HCT116 (cell line): ENCODE results near the gene NFIX. TPM values are rescaled to one million over a fixed set of nuclear protein-coding genes. Genes with fewer than 3 reads are reported as not detected.

Source experiments
- ATAC-seq: fragments of 200-7000 bp; cut with Tn5 transposase; 2 replicates; pipeline ENCODE4 v1.9.1; 2020; ENCODE audit warnings: mild to moderate bottlenecking, moderate library complexity
- BruUV-seq: library from RNA; stranded (reverse); fragments of 400-500 nt; replicated peaks from 2 replicates; lab custom pipeline; 2021; lab: Mats Ljungman, UMichigan
- CTCF ChIA-PET: fragments of 300-600 bp; sonication (Branson Sonifier 250); formaldehyde crosslinking; loops from one replicate; lab custom pipeline; 2021; ENCODE audit warnings: antibody characterized with exemption; lab: Charles Lee
- POLR2A ChIA-PET: fragments of 300-600, 350-600 bp; sonication (Branson Sonifier 250); formaldehyde crosslinking; loops from one replicate; lab custom pipeline; 2021; ENCODE audit warnings: antibody characterized with exemption; lab: Charles Lee
- RAD21 ChIA-PET, 2 experiments: fragments of 300-600 bp; sonication (Branson Sonifier 250); formaldehyde crosslinking; loops; one replicate each; lab custom pipeline; 2023; ENCODE audit warnings: low total read pairs in 2 of 2; ENCODE audit not compliant: uncharacterized antibody in 2 of 2, unreplicated experiment in 2 of 2, low non-redundant PET in 1 of 2; lab: Charles Lee
- DNase-seq: peaks from one replicate; pipeline ENCODE4 v3.0.0-alpha.2; 2010; ENCODE audit warnings: low read depth, low spot score
- H2AFZ ChIP-seq: fragments of 200-600 bp; shearing (Covaris generic), sonication (generic); 2 replicates; pipeline ENCODE4 v1.6.1; 2017; ENCODE audit warnings: low read depth, mixed run types, mixed read lengths, antibody characterized with exemption, low read length; ENCODE audit not compliant: poor library complexity, severe bottlenecking
- H3K27ac ChIP-seq: 2 replicates; pipeline ENCODE4 v1.5.1; 2012; ENCODE audit warnings: low read depth, low read length
- H3K27me3 ChIP-seq: fragments of 200-600 bp; sonication (generic); 2 replicates; pipeline ENCODE4 v1.6.1; 2016; ENCODE audit warnings: mixed run types, low read length, mixed read lengths; ENCODE audit not compliant: insufficient read depth
- H3K36me3 ChIP-seq, 2 experiments: fragments of 200-500 bp in 1 of 2; fragments of 200-600 bp in 1 of 2; sonication (Bioruptor generic) in 1 of 2; sonication (generic) in 1 of 2; 2 replicates each; pipeline versions ENCODE4 v1.5.1 to v1.6.1; 2014 to 2016; ENCODE audit warnings: low read length in 2 of 2, inconsistent platforms in 1 of 2, mixed read lengths in 1 of 2, mixed run types in 1 of 2; ENCODE audit not compliant: insufficient read depth in 2 of 2, control insufficient read depth in 1 of 2
- H3K4me1 ChIP-seq, 2 experiments: fragments of 200-600 bp in 1 of 2; sonication (generic) in 1 of 2; 2 replicates each; pipeline versions ENCODE4 v1.5.1 to v1.6.1; 2012 to 2017; ENCODE audit warnings: low read length in 2 of 2, inconsistent platforms in 1 of 2, mild to moderate bottlenecking in 1 of 2, mixed read lengths in 1 of 2, mixed run types in 1 of 2, moderate library complexity in 1 of 2; ENCODE audit not compliant: insufficient read depth in 2 of 2, control insufficient read depth in 1 of 2
- H3K4me2 ChIP-seq: fragments of 200-600 bp; sonication (generic); 2 replicates; pipeline ENCODE4 v1.6.1; 2017; ENCODE audit warnings: mixed run types, low read length, mixed read lengths
- H3K4me3 ChIP-seq, 2 experiments: fragments of 200-600 bp in 1 of 2; sonication (generic) in 1 of 2; replicated peaks in 1 of 2; 2 replicates each; pipeline ENCODE4 v1.5.1; 2011 to 2016; ENCODE audit warnings: low read length in 2 of 2, control low read depth in 1 of 2, low read depth in 1 of 2, mild to moderate bottlenecking in 1 of 2, mixed read lengths in 1 of 2, mixed run types in 1 of 2
- H3K79me2 ChIP-seq: fragments of 200-600 bp; sonication (generic); 2 replicates; pipeline ENCODE4 v1.6.1; 2017; ENCODE audit warnings: mild to moderate bottlenecking, mixed run types, low read length, moderate library complexity, mixed read lengths; ENCODE audit not compliant: insufficient read depth
- H3K9ac ChIP-seq: fragments of 200-600 bp; sonication (generic); 2 replicates; pipeline ENCODE4 v1.6.1; 2016; ENCODE audit warnings: low read length, mixed read lengths
- H3K9me2 ChIP-seq: fragments of 200-600 bp; sonication (generic), shearing (Covaris generic); 2 replicates; pipeline ENCODE4 v1.6.1; 2017; ENCODE audit warnings: mixed run types, mild to moderate bottlenecking, moderate library complexity; ENCODE audit not compliant: insufficient read depth
- H3K9me3 ChIP-seq, 2 experiments: fragments of 200-500 bp in 1 of 2; fragments of 200-600 bp in 1 of 2; sonication (Bioruptor generic) in 1 of 2; sonication (generic) in 1 of 2; 2 replicates each; pipeline ENCODE4 v1.6.1; 2014 to 2017; ENCODE audit warnings: low read length in 2 of 2, mixed read lengths in 2 of 2, inconsistent platforms in 1 of 2, low read depth in 1 of 2, mild to moderate bottlenecking in 1 of 2, mixed run types in 1 of 2, moderate library complexity in 1 of 2; ENCODE audit not compliant: control insufficient read depth in 1 of 2, insufficient read depth in 1 of 2
- H4K20me1 ChIP-seq: fragments of 200-600 bp; sonication (generic), shearing (Covaris generic); 2 replicates; pipeline ENCODE4 v1.6.1; 2017; ENCODE audit warnings: mixed run types, mild to moderate bottlenecking, moderate library complexity; ENCODE audit not compliant: insufficient read depth
- CBX3 ChIP-seq: IDR thresholded peaks from 2 replicates; pipeline ENCODE4 v1.6.1; 2012; ENCODE audit warnings: low read depth
- CEBPB ChIP-seq: IDR thresholded peaks from 2 replicates; pipeline ENCODE4 v1.6.1; 2012; ENCODE audit warnings: low read depth
- CTCF ChIP-seq, 3 experiments: fragments of 200-600 bp in 1 of 3; sonication (generic) in 1 of 3; IDR thresholded peaks in 2 of 3; conservative IDR thresholded peaks in 1 of 3; 2 replicates each; pipeline ENCODE4 v1.5.1; 2012 to 2017; ENCODE audit warnings: low read depth in 2 of 3, low read length in 2 of 3, antibody characterized with exemption in 1 of 3, borderline replicate concordance in 1 of 3, control low read depth in 1 of 3, mild to moderate bottlenecking in 1 of 3, mixed read lengths in 1 of 3, mixed run types in 1 of 3, moderate library complexity in 1 of 3; ENCODE audit not compliant: insufficient read depth in 1 of 3
- EZH2 ChIP-seq: fragments of 200-600 bp; sonication (generic); IDR thresholded peaks from 2 replicates; pipeline ENCODE4 v1.6.1; 2017; ENCODE audit warnings: antibody characterized with exemption, mixed run types
- EZH2phosphoT487 ChIP-seq: fragments of 200-600 bp; IDR thresholded peaks from 2 replicates; pipeline ENCODE4 v1.6.1; 2018; ENCODE audit warnings: antibody characterized with exemption, borderline replicate concordance
- SIN3A ChIP-seq: IDR thresholded peaks from 2 replicates; pipeline ENCODE4 v1.6.1; 2012; ENCODE audit warnings: low read depth
- ZFX ChIP-seq: fragments of 450-650 bp; IDR thresholded peaks from 2 replicates; pipeline ENCODE4 v1.6.1; 2017
- intact Hi-C: fragments of 100-400 bp; cut with micrococcal nuclease; formaldehyde crosslinking; loops from 2 replicates; pipeline ENCODE4 v1.10.0; 2022
- total RNA-seq: library from RNA; stranded (reverse); gene quantifications from one replicate; pipeline ENCODE4 v1.2.1, GENCODE V29; 2021; ENCODE audit not compliant: unreplicated experiment

Gene NFIX
- total RNA-seq, 1 experiment from 2014 or later, result 34.8 TPM

DNA sequence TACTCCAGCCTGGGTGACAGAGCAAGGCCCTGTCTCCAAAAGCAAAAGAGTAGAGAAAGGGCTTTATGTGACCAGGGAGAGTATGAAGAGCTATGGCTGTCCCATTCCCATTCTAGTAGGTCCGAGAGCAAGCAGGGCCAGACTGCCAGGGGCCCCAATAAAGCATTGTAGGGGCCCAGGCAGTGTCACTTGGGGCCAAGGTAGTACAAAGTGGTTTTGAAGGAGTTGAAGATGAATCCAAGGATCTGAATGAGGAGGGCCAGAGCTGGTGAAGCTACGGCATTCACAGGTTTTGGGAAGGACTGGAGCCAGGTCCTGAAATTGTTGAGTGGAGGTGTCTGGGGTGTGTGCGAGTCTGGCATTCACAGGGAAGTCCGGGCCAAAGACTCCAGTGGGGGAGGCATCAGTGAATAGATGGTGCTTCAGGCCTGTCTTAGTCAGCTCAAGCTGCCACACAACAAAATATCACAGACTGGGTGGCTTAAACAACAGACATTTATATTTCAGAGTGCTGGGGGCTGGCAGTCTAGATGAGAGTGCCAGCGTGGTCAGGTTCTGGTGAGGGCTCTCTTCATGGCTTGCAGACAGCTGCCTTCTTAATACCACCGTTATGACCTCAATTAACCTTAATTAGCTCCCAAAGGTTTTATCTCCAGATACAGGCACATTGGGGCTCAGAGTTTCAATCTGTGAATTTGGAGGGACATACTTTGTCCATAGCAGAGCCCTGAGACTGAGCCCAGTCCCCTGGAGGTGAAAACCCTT, 132.7 kb downstream of the NFIX start:
- Histone ChIP-seq H3K79me2 (peaks cover 98% of the 10 kb centered on the region), H3K4me1 (peaks cover 2 to 42% of the 10 kb centered on the region in 2 experiments; a peak in 3 of 4 replicates), H2AFZ (no peak overlapping the region), H3K4me2 (no peak overlapping the region), H3K36me3 (peaks cover 3 to 12% of the 10 kb centered on the region in 2 experiments; a peak in 2 of 4 replicates), H4K20me1 (0 out of 2 replicates have a peak, but pooled peaks cover 5% of the 10 kb centered on the region), H3K4me3 (no peak overlapping the region), H3K27ac (peak overlapping the region; percentile 8; the same call in 1 of the 2 replicates), H3K9me3 (no peaks in the 10 kb centered on the region), H3K27me3 (no peaks in the 10 kb centered on the region), H3K9ac (no peak overlapping the region), H3K9me2 (no peaks in the 10 kb centered on the region)
- DNase-seq (no peak), ATAC-seq (no peak)
- BruUV-seq, result no TSS peak
- POLR2A ChIA-PET, result interaction anchor here (1.4 kb wide), 1 partner anchor 22 kb away, joined by 5 read pairs; the partner anchor contains the start of genes IER2 and STX10
- RAD21 ChIA-PET, result no interaction called here
- no peak for TF ChIP-seq SIN3A
- TF ChIP-seq EZH2, result no peak
- TF ChIP-seq CBX3, result no peak
- TF ChIP-seq EZH2phosphoT487, result no peak
- TF ChIP-seq CTCF (IDR thresholded peaks at IDR 0.05 in 2 of 3, conservative IDR thresholded peaks at IDR 0.05 in 1 of 3; ENCODE audit: borderline replicate concordance in 1 of 3, insufficient read depth in 1 of 3, low read depth in 2 of 3, low read length in 2 of 3), result no peak
- TF ChIP-seq CEBPB, result no peak
- no peak for TF ChIP-seq ZFX
- CTCF ChIA-PET, result no interaction called here
- intact Hi-C loops, result no loop called here
